GM13977 (cell line): Measurements from ENCODE around the gene SNAP29.

Experiments
- DNase-seq: peaks from one replicate; pipeline ENCODE4 v3.0.0; 2012; ENCODE audit warnings: low spot score
- in situ Hi-C: fragments of 300-500 bp; cut with MboI; formaldehyde crosslinking; loops from one replicate; pipeline ENCODE4 v1.12.0; 2022; ENCODE audit warnings: low sequenced_read_pairs, low pct_unique_long_range_greater_than_20kb, mixed read lengths, inconsistent platforms; ENCODE audit not compliant: unreplicated experiment
- TF ChIP-seq, protein P1 (sequence below): IDR thresholded peaks from 2 replicates; pipeline ENCODE4 v1.5.1; 2012; ENCODE audit warnings: mild to moderate bottlenecking, control low read depth; ENCODE audit not compliant: insufficient read depth; ENCODE audit errors: extremely low read depth, missing control alignments

The SNAP29 gene

DNA sequence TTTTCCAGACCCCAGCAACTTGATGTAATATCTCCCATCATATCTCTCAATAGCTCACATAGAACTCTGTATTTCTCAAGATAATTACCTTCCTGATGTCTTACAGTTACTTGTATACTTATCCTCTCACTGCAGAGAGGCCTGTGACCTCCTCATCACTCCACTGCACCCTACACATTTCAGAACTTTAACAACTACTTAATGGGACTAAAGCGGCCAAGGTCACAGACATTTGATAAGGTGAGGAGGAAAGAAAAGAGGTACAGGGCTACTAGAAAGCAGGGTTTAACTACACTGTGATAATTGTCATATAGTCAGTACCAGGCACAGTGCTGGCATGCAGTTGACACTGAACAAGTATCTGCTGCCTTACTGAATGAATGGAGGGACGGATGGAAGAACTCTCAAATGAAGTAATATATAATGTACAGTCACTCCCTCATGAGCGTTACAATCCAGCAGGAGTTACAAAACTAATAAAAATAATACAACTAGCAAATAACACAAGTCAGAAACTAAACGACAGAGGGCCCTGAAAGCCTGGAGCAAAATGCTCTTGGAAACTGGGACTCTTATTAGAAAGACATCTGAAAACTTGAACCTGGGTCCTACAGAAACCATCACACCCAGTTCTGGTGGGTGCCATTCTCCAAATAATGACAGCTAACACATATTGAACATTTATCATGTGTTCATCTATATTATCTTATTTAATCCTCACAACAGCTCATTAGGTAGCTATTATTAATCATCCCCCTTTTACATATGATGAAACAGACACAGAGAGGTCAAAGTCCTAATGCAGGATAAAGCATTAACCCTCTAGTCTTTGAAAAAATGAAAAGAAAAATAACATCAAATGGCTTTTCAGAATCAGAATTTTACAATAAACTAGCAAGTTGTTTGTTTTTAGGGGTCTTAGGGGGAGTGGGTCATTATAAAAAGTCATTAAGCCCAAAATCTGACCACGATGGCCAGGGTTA lies 14.5 kb upstream of the SNAP29 start:
- DNase-seq, result no peak
- TF ChIP-seq, protein P1, sequence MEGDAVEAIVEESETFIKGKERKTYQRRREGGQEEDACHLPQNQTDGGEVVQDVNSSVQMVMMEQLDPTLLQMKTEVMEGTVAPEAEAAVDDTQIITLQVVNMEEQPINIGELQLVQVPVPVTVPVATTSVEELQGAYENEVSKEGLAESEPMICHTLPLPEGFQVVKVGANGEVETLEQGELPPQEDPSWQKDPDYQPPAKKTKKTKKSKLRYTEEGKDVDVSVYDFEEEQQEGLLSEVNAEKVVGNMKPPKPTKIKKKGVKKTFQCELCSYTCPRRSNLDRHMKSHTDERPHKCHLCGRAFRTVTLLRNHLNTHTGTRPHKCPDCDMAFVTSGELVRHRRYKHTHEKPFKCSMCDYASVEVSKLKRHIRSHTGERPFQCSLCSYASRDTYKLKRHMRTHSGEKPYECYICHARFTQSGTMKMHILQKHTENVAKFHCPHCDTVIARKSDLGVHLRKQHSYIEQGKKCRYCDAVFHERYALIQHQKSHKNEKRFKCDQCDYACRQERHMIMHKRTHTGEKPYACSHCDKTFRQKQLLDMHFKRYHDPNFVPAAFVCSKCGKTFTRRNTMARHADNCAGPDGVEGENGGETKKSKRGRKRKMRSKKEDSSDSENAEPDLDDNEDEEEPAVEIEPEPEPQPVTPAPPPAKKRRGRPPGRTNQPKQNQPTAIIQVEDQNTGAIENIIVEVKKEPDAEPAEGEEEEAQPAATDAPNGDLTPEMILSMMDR, result no peak
- in situ Hi-C loops, result no loop called here

DNA sequence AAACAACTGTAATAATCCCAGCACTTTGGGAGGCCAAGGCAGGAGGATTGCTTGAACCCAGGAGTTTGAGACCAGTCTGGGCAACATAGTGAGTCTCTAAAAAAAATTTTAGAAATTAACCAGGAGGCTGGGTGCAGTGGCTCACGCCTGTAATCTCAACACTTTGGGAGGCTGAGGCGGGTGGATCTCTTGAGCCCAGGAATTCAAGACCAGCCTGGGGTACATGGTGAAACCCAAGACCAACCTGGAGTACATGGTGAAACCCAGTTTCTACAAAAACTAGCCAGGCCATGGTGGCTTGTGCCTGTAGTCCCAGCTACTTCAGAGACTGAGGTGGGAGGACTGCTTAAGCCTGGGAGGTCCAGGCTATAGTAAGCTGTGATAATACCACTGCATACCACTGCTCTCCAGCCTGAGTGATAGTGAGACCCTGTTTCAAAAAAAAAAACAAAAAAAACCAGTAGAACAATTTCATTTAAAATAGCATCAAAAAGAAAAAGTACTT lies 11.4 kb upstream of the SNAP29 start:
- TF ChIP-seq, protein P1, result no peak
- in situ Hi-C loops, result no loop called here
- no peak for DNase-seq

DNA sequence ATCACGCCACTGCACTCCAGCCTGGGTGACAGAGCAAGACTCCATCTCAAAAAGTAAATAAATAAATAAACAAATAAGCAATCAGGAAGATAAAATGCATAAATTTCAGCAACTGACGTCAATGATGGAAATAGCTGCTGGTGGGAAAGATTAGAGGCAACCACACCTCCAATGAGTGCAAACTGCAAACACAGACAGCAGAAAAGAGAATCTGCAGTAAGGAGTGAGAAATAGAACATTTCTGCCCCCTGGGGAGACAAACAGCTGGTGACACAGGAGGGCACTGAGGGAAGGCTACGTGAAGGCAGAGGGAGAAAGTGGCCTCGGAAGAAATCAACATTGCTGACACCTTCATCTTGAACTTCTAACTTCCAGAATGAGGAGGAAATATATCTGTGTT lies 6.7 kb upstream of the SNAP29 start:
- in situ Hi-C loops, result no loop called here
- TF ChIP-seq, protein P1, result peak; percentile 12
- no peak for DNase-seq

DNA sequence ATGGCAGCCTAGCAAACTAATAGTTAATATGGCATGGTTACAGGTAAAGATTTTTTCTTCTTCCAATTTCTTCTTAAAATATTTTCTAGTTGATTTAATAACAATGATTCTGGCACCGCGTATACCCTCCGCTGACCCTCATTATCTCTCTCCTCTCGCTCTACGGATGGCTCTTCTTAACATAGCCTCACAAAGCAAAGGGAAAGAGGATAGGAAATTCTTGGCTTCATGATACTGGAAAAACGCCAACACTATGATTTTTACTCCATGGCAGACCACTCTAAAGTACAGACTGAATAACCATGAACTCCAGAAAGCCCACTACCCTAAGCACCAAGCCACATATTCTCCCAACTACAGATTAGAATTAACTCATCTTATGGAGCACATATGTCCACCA lies 6.3 kb upstream of the SNAP29 start:
- TF ChIP-seq, protein P1, result no peak
- in situ Hi-C loops, result no loop called here
- DNase-seq, result no peak

DNA sequence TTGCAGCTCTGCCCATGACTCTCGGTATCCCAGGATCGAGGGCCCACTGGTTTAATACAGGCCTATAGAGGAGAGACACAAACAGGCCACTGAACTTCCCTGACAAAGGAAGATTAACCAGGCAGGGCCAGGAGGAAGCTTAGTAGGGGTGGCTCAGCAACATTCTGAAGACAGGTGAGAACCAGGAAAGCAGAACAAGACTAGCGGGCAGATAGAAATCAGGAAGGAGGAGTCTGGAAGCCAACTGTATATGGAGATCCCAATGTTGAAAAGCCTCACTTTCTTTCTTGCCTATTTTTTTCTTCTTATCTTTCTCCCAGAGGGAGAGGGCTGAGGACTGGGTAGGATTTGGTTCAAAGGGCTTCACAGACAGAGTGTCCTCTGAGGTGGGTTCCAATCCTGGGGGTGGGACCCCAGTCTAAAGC lies 5.6 kb upstream of the SNAP29 start:
- in situ Hi-C loops, result no loop called here
- DNase-seq, result no peak
- TF ChIP-seq, protein P1, result no peak

DNA sequence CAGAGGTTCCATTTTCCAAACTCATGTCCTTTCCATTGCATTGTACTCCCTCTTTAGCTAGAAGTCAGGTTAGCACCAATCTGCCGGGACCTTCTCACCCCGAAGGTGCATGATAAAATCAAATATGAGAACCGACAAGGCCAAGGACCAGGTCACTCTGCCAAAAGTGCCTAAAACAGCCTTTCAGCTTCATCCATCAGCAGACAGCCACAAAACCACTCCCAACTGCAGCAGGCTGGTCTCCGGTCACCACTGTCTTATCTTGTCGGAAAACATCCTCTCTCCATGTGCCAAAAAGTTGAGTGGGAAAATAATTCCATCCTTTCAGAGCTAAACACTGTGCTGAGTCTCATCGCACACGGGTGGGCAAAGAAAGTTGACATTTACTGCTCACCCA lies 1.6 kb upstream of the SNAP29 start:
- TF ChIP-seq, protein P1, result no peak
- in situ Hi-C loops, result no loop called here
- no peak for DNase-seq
